ENCODE results near the gene ARFGAP3.
A peak's percentile ranks its signal among the peaks of the same experiment; 100 is the strongest.

Gene ARFGAP3

GRCh38 chr22:42860968-42861367 is 3.9 kb upstream of the ARFGAP3 start:
- no peak for DNase-seq

GRCh38 chr22:42857845-42858481 is 890 bp upstream of the ARFGAP3 start:
- no peak for DNase-seq

- peak; percentile 56 to 61 for DNase-seq
These were observed 751 bp downstream of the ARFGAP3 start for GRCh38 chr22:42856179-42856864.

GRCh38 chr22:42855721-42856120 is 1.4 kb downstream of the ARFGAP3 start:
- no peak for DNase-seq

- DNase-seq = no peak
These were observed 1.9 kb downstream of the ARFGAP3 start for GRCh38 chr22:42855211-42855610.

GRCh38 chr22:42848941-42849550 is 8.0 kb downstream of the ARFGAP3 start:
- DNase-seq = no peak

GRCh38 chr22:42847110-42847509 is 10.0 kb downstream of the ARFGAP3 start:
- no peak for DNase-seq

- DNase-seq = no peak
These were observed 12.3 kb downstream of the ARFGAP3 start for GRCh38 chr22:42844756-42845155.

GRCh38 chr22:42842658-42843370 is 14.3 kb downstream of the ARFGAP3 start:
- no peak for DNase-seq

GRCh38 chr22:42841444-42841843 is 15.6 kb downstream of the ARFGAP3 start:
- DNase-seq = no peak

GRCh38 chr22:42837556-42837955 is 19.5 kb downstream of the ARFGAP3 start:
- no peak for DNase-seq

GRCh38 chr22:42836026-42836425 is 21.0 kb downstream of the ARFGAP3 start:
- no peak for DNase-seq

GRCh38 chr22:42834177-42834949 is 22.7 kb downstream of the ARFGAP3 start:
- no peak for DNase-seq

GRCh38 chr22:42833104-42833503 is 24.0 kb downstream of the ARFGAP3 start:
- DNase-seq = no peak

- no peak for DNase-seq
These were observed 25.4 kb downstream of the ARFGAP3 start for GRCh38 chr22:42831712-42832111.

- DNase-seq = no peak
These were observed 26.9 kb downstream of the ARFGAP3 start for GRCh38 chr22:42830161-42830560.

- DNase-seq = no peak
These were observed 27.8 kb downstream of the ARFGAP3 start for GRCh38 chr22:42829302-42829701.

GRCh38 chr22:42825796-42826195 is 31.3 kb downstream of the ARFGAP3 start:
- no peak for DNase-seq

- DNase-seq = no peak
These were observed 35.7 kb downstream of the ARFGAP3 start for GRCh38 chr22:42821386-42821785.

- no peak for DNase-seq
These were observed 36.9 kb downstream of the ARFGAP3 start for GRCh38 chr22:42820045-42820763.

- DNase-seq = no peak
These were observed 37.5 kb downstream of the ARFGAP3 start for GRCh38 chr22:42819412-42820044.

GRCh38 chr22:42817556-42817955 is 39.5 kb downstream of the ARFGAP3 start:
- no peak for DNase-seq
